ENCODE measurements around the gene GPRIN2. TPM values are rescaled to one million over a fixed set of nuclear protein-coding genes. Genes with fewer than 3 reads are reported as not detected.

The GPRIN2 gene
- not detected in 2 replicates for total RNA-seq

GRCh38 chr10:46556515-46557318 lies at the start of gene GPRIN2:
TSS of gene GPRIN2 (minus strand) at chr10:46556658. CDS start at chr10:46550736, 5,922 bp downstream.

GRCh38 chr10:46578474-46579178 lies 22.2 kb upstream of the GPRIN2 start, which contains the start of gene SYT15:
TSS of gene SYT15 (plus strand) at chr10:46579128. CDS start at chr10:46579169, 41 bp downstream.

Other genes with a start within 250 kb of the GPRIN2 start
- gene ANXA8L1, start 180.9 kb downstream of the GPRIN2 start, total RNA-seq: not detected in 2 replicates
- not detected in 2 replicates for gene NPY4R, start 90.7 kb downstream of the GPRIN2 start, total RNA-seq
- 0.54 and 2.2 TPM in 2 replicates for gene SYT15, start 22.5 kb upstream of the GPRIN2 start, total RNA-seq